OCI-LY3 (cell line): ENCODE results near the gene E2F2.

Source experiments
- EZH2phosphoT487 ChIP-seq: fragments of 200-600 bp; shearing (Covaris generic); IDR thresholded peaks from 2 replicates; pipeline ENCODE4 v1.6.1; 2018; ENCODE audit warnings: antibody characterized with exemption, mixed run types, low read depth
- TF ChIP-seq, protein P1 (sequence below): fragments of 200-600, 300-600 bp; sonication (generic); IDR thresholded peaks from 2 replicates; pipeline ENCODE4 v1.5.1; 2014; ENCODE audit warnings: antibody characterized with exemption, low read length, low read depth

DNA sequence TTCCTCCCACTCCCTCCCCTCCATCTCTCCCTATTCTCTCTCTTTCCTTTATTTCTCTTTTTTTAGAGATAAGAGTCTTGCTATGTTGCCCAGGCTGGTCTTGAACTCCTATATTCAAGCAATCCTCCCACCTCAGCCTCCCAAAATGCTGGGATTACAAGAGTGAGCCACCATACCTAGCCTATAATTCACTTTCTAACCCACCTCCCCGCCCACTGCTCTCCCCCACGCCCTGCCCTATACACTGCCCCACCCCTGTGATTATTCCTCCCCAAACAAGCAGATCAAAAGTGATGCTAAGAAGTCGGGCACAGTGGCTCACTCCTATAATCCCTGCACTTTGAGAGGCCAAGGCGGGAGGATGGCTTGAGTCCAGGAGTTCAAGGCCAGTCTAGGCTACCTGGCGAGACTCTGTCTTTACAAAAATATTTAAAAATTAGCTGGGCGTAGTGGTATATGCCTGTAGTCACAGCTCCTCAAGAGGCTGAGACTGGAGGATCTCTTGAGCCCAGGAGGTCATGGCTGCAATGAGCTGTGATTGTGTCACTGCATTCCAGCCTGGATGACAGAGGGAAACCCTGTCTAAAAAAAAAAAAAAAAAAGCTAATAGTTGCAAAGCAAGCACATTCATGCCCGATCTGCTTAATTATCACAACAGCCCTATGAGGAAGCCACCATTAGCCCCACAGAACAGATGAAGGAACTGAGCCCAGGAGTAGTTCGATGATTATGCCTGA, 12.8 kb upstream of the E2F2 start:
- TF ChIP-seq, protein P1, sequence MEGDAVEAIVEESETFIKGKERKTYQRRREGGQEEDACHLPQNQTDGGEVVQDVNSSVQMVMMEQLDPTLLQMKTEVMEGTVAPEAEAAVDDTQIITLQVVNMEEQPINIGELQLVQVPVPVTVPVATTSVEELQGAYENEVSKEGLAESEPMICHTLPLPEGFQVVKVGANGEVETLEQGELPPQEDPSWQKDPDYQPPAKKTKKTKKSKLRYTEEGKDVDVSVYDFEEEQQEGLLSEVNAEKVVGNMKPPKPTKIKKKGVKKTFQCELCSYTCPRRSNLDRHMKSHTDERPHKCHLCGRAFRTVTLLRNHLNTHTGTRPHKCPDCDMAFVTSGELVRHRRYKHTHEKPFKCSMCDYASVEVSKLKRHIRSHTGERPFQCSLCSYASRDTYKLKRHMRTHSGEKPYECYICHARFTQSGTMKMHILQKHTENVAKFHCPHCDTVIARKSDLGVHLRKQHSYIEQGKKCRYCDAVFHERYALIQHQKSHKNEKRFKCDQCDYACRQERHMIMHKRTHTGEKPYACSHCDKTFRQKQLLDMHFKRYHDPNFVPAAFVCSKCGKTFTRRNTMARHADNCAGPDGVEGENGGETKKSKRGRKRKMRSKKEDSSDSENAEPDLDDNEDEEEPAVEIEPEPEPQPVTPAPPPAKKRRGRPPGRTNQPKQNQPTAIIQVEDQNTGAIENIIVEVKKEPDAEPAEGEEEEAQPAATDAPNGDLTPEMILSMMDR = no peak
- no peak for TF ChIP-seq EZH2phosphoT487
